SJCRH30 (cell line): ENCODE results near the gene CCDC127. TPM values are rescaled to one million over a fixed set of nuclear protein-coding genes. Genes with fewer than 3 reads are reported as not detected.

ENCODE experiments used
- total RNA-seq: library from RNA; depleted of rRNA; stranded (reverse); fragments of >200 nt; shearing (Covaris generic); gene quantifications from 2 replicates; pipeline ENCODE4 v1.2.3, GENCODE V29; 2014; rRNA removed

CCDC127 gene
- total RNA-seq, 1 experiment from 2014 or later = 2.5 TPM

Other genes starting within 250 kb of the CCDC127 start
- gene PLEKHG4B, start 126.0 kb downstream of the CCDC127 start, total RNA-seq = 3.9 and 4.0 TPM in 2 replicates
- gene LRRC14B, start 26.7 kb downstream of the CCDC127 start, total RNA-seq = not detected in 2 replicates
- 43.2 and 46.1 TPM in 2 replicates for gene SDHA, start 167 bp upstream of the CCDC127 start, total RNA-seq
- gene PDCD6, start 53.5 kb upstream of the CCDC127 start, total RNA-seq = 40.1 and 43.8 TPM in 2 replicates
- 0.15 and 0.20 TPM in 2 replicates for gene AHRR, start 103.6 kb upstream of the CCDC127 start, total RNA-seq
- gene EXOC3, start 225.0 kb upstream of the CCDC127 start, total RNA-seq = 10.2 and 10.4 TPM in 2 replicates